HG02610 (cell line): Measurements from ENCODE around the gene NCAM1.

Source experiments
- ATAC-seq: cut with Tn5 transposase; IDR thresholded peaks from one replicate; pipeline ENCODE4 v1.9.1; 2021; ENCODE audit warnings: mild to moderate bottlenecking, moderate library complexity; ENCODE audit not compliant: unreplicated experiment

The NCAM1 gene

DNA sequence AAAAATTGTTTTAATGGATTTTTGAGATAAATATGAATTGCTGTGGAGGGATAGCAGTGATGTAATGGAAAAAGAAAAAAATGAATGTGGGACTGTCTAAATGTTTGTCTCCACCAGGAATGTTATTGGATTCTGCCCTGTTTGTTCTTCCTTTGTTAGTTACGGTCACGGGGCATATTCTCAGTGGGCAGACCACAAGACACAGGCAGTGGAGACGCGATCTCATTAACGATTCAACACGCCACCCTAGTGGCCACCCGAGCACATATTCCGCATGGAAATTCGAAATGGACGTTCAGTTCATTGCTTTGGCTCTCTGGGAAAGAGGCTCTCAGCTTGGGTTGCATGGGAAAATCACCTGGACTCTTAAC lies 201.4 kb downstream of the NCAM1 start:
- ATAC-seq = no peak

DNA sequence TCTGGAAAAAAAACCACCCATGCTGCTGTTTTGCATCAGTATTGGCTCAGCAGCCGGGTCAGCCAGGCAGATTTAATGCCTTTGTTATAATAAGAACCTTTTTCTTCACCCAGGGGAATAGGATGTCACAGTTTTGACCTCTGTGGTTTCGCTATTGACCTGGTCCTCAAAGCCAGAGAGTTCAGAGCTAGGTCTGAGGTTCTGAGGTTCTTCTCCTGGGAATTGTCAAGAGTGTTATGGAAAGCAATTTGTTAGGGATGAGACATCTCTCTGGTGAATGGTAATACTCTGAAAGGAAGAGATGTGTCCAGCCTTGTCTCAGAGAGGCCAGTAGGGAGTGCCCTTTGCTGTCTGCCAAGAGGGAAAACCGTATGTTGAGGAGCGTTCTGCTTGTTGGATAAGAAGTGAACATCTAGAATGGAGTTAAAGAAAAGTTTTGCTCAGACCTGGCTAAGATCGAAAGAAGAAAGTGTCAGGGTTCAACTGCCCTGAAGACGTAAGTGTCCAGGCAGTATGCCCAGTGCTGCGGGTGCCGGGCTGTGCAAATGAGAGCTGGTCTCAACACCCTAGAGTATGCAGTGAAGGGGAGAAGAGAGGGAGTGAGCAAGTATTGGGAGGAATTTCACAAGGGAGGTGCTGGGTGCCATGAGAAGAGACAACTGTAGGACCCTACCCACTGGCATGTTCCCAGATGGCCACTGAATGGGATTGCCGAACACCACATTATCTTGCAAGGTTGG lies 202.2 kb downstream of the NCAM1 start:
- no peak for ATAC-seq

DNA sequence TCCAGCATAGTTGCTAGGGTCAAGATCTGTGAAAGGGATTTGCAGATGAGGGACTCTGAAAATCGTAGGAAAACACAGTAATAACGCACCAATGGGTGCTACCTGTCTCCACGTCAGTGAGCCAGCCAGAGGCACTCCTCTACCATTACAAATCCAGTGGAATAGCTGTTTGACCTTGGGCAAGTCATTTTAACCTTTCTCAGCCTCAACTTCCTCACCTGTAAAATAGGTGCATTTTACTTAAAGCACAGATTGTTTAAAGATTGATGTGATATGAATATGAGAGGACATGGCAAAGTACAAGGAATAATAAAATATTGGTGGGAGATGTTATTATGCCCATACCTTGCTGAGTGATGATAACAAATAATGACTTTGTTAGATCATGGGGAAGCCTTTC lies 205.1 kb downstream of the NCAM1 start:
- ATAC-seq = no peak

DNA sequence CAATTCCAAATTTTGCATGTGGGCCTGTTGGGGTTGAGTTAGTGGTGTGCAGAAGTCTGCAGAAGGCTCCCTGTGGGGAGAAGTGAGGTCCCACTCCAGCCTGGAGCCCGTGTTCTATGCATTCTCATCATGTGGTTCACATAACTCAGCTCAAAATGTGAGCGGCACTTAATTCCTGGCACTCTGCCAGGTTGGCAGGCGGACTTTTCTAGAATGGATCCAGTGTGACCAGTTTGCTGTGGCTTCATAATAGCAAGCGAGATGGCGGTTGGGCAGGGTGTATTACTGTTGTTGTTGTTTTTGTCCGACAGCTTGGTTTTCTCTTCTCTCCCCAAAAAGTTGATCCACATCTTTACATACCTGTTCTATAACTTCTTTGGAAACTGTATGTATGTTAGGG lies 206.4 kb downstream of the NCAM1 start:
- ATAC-seq = no peak

DNA sequence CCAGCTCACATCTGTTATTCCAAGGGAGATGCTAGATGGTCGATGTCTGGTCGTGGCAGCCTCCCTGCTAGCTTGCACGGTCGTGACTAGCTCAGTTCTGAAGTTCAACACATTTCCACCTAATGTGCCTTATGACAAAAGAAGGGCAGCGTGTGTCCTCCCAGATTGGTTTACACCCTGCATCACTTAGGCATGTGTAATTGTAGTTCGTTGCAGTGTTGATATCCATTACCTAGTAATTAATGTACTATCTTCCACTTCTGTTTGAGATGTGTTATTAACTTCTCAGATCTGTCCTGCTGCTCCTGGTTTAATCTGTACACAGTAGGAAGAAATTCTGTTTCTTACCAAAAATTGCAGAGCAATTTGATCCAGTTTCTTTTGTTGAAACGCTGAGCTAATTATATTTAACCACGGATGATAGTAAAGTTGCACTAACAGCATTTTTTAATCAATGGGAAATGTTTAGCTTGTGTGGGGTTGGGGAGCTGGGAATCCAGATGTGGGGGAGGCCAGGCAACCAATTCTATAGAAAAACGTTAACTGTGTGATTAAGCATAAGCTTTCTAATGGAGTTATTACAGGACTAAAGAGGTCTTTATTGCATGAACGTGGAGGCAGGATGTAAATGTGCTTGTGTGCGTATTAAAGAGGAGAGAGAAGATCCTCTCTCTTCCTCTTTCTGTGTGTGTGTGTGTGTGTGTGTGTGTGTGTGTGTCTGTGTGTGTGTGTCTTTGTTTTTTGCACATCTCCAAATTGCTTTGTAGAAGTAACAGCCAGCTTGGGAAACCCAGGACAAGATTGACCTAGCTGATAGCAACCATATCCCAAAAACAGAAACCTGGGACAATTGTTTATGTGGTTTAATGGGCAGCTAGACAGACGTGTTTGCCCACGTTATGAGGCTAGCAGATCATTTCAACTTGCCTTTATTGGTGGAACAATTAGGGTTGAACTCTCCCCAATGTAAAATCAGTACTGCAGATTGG lies 207.4 kb downstream of the NCAM1 start:
- ATAC-seq = no peak

DNA sequence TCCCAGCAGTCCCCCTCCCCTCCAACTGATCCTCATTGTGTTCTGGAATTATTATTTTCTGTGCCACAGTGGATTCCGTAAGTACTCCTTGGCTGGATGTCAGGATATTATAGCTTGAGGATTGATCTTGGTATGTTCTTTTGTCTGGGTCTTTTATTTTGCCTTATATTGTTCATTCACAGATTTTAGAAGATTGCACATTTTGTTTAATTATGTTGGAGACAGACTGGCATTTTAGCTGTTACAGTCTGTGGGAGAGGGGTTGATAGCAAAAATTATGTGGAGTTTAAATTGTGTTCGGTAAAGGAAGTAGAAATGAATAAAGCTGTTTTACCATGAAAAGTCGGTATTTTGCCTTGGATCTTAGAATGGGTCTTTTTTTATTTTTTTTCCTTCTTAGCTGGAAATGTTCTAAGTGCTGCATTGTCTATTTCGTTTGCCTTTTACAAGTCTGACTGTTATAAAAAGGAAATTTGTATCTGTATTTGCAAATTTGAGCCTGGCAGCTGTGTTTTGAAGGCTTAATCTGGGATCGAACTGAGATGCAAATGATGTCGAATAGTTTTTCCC lies 211.2 kb downstream of the NCAM1 start:
- ATAC-seq = no peak

DNA sequence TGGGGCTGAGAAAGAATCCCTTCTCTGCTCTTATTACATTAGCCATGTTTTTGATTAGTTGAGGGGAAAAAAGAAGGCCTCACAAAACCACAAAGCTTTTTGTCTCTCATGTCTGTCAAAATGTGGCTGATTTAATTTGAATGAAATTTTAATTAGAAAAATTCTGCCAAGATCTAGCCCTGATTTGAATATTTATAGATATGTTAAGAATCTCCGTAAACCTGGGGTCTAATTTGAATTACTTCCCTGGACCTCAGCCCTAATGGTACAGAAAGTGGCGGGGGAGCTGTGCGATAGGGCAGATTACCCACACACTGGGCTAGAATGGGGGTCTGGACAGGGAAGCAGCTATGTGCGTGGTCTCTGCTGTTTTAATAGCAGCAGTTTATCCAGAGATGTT lies 211.9 kb downstream of the NCAM1 start:
- ATAC-seq = no peak

DNA sequence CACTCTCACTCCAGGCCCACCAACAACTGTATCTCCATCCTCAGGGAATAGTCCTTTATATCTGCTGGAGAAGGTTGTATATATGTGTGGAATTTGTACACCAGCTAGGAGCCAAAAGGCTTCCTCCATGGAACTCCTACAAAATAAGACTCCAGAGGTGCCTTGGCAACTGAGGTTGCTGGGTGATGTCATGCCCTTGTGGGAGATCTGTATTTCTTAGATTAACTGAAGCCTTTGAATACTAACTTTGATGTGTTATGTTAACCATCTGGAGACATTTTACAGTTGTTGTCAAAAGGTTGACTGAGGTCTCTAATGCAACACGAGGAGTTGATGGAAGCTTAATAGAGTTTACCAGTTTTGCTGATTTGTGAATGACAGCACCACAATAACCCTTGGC lies 213.7 kb downstream of the NCAM1 start:
- ATAC-seq = no peak

DNA sequence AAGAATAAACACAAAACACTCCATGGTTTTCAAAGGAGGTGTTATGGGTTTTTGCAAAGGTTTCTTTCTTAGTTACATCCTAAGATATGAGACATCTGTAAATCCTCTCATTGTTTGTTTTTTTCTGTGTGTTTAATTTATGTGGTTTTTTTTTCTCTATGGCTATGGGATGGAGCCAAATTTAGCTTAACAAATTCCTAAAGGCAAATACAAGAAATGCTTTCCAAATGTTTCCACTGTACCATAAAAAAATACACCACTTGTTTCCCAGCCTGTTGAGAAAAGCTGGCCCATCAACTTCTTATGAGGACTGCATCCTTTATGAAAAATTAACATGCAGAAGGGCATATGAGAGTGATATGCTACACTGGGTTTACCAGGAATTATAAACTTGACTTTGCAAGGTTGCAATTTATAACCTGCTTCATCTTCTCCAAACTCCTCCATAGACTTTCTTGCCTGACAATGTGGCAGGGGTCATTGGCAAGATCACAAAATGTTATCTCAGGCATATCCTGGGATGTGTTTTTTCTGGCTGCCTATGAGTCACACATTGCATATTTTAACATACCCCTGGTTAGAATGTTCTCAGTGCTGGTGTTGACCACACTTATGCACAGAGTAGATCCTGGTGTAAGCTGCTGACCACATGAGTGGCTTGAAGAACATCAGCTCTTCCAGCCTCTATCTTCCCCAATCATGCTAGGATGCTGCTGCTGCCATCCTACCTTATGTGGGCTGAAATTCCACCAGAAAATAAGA lies 215.6 kb downstream of the NCAM1 start:
- no peak for ATAC-seq

DNA sequence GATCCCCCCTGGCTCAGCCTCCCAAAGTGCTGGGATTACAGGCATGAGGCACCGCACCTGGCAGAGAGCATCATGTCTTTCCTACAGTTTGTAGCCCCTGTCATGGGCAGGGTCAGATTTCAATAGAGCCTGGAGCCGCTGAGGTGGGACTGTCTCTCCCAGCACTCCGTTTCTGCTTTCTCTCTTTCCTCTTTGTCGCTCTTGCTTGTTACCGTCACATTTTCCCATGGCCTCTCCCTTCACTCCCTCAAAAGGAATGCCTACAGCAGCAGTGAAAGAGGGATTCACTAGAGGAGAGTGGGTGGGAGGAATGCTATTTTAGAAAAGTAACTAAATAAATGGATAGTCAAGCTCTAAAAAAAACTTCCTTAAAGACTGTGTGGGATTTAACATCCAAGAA lies 216.5 kb downstream of the NCAM1 start:
- no peak for ATAC-seq

DNA sequence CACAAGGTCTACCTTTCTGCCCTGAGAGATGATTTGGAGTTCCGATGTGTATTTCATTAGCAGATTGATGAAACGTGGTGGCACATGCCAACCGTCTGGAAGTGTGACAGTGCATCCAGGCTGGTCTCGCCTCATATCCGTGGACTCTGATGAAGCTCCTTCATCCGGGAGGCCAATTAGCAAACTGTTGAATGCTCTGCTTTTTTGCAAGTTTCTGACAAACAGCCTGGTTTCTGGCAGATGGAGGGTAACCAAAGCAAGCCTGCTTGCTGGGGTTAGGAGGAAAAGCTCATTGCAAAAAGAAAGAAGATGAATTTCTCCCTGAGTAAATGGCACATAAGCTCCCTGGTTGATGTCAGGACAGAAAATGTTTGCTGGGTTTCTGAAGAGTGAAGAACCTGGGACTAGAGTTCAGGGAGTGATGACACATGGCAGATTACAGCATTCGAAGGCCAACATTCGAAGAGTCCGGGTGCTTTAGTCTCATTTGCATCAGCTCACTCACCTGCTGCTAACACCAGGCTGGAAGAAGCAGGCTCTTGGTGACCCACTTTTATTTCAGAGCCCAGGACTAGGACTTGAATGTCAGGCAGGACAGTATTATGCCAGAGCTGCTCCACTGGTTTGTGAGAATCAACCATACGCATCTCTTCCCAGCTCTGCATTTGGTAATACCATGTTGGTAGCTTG lies 217.3 kb downstream of the NCAM1 start:
- no peak for ATAC-seq

DNA sequence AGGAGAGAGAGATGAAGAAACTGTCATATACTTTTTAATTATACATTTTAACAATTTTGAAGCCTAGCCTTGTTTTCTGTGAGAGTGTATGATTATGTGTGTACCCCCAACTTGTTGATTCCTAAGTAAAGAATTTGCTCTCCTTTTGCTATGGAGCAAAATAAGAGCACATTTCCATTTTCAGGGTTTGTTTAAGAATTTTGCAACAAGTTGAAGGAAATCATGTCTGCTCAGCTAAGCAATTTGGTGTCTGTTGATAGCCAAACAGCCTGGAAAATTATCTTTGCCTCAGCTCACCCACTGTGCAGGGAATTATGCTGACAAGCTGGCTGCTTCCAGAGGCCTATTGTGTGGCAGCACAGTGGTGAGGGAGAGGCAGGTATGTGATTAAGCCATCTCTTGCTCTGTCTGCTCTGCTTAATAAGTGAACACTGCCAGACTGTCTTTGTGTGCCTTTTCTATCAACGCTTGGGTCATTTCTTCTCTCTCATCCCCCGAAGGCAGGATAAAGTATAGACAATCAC lies 218.0 kb downstream of the NCAM1 start:
- ATAC-seq = no peak

DNA sequence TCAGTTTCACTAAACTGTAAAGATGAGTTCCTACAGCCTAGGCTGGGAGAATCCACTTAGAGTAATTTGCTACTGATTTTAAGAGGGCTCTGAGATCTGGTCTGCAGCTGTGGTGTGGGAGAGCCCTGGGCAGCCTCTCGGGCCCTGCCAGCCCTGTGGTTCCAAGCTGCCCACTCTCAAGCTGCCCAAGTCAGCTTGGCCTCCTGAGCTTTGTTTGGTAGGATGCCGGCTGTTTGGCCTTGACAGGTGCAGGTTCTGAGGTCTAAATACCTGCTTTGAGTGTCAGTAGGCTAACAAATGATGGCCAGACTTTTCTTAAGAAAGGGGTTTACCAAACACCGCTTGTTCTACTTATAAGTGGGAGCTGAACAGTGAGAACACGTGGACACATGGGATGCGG lies 219.9 kb downstream of the NCAM1 start:
- no peak for ATAC-seq

DNA sequence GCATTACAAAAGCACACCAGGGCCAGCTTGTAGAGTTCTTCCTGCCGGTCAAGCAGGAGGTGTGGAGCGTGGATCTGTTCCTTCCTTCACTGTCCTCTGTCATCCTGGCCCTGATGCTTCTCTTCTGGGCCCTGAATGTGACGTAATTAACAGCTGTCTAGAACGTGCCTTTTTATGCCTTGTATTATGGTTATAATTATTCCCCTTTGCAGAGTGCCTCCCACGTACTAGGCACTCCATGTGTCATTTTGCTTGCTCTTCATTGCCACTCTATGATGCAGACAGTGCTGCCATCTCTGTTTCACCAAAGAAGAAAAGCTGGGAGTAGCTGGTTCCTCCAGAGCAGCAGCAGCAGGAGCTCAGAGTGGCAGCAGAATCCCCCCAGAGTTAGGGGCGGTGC lies 221.1 kb downstream of the NCAM1 start:
- ATAC-seq = no peak

DNA sequence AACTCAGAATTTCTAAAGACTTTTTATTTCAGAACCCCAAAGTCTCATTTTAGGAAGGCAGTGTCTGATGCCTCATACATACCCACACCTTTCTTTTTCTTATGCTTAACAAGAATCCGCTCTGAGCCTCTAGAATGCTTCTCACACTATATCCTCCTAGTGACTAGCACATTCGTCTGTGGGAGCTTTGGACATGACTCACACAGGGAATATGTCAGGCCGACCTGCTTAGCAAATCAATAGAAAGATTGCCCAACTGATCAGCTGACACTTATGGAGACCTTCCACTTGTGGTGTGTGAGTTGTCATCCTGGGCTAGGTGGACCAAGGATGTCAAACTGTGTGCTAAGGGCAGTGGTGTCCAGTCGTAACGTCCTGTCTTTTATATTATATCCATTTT lies 223.3 kb downstream of the NCAM1 start:
- ATAC-seq = no peak

DNA sequence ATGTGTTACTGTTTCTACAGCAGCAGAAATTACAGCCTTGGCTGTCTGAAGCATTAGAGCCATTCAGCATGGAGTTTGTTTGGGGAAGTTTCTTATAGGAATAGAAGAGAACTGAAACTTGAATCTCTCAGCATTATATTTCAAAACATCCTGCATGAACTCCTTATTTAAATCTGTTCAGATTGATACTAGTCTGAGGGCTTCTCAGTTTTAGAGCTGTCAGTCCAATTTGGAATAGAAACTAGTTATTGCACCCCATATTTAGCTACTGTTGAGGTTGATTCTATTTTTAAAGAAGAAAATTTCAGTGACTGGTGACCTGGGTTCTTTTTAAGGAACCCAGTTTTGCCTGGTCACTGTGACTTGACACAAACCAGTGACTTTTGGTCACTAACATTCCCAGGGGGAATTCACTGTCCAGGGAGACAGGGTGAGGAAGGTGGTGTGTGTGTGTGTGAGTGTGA lies 227.2 kb downstream of the NCAM1 start:
- ATAC-seq = peak; percentile 52

DNA sequence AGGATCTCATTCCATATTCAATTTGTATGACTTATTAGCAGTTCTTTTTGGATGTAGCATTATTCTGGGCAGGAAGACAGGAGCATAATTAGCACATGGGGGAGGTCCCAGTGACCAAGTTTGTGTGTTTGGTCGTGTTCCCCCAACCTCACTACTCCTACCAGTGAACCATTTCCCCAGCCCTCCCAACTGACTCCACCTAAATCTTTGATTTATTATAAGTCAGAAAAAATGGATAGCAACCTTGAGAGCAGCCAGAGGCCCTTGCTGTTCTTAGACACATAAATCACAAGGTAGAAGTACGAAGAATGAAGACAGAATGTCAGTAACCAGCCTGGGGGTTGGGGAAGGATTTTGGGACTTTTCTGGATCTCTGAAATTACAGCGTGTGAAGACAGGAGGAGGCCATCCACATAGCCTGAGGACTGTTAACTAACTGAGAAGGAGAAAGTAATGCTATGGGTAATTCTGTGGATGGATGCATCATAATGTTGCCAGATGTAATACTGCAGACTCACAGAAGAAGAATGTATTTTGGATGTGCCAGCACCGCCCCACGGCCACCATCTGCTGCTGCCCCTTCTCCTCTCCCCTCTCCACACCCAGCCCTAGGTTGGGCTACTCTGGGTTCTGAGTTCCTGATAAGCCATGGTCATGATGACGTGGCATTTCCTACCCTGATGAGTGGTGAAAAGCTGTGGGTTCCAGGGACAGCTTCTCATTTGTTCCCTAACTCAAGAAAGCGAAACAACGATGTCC lies 228.9 kb downstream of the NCAM1 start:
- ATAC-seq = no peak

DNA sequence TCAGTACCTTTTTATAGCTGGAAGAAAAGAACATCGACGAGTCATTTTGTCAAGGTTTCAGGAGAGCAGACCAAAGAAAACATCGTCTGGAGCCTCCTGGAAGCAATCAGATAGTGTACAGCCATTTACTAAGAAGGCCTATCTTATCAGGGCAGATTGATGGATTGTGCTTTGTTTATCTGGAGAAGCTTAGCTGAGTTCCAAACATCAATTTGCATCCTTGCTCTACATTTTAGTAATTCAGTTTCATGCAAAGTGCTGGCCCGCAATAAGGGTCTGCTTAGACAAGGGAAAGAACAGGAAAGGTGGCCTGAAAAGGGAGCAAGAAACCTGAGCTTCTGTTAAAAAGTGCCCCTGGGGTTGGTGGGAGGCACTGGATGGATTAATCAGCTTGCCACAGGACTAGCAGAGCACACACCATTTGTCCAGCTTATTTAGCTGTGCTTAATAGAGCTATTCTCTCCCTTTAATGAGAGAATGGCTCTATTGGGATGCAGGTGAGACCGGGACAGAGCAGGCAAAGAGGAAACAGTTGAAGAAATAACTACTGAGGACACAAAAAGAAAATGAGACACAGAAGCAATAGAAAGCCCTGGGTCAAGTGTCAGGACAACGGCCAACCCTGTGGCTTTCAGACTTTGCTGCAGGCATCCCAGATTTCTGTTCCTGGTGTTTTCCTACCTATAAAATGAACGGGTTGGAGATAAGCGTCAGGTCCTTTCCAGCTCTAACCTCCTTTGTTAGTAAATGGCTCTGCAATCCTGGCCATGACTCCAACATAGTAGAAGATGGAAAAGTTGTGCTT lies 231.1 kb downstream of the NCAM1 start:
- ATAC-seq = no peak

DNA sequence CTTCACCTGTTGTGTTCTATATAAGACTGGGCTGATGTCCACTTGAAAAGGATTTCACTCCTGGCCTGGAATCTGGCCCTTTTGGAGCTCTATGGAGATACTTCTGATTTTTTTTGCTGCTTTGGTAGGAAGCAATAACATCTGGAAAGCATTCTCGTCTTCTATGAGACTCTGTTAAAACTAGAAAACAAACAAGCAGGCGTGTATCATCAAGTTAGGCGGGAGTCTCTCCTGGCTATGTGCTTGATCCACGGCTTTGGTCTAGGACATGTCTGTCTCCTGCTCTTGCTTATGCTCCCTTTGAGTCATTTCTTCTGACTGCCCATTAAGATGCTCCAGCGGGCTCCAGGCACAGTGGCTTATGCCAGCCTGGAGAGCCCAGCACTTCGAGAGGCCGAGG lies 231.8 kb downstream of the NCAM1 start:
- ATAC-seq = no peak
